Stimulated activated naive B cell treated with anti-CD40 and anti-IgM and Interleukin-4, amounts not matched to agents 10 μg/mL and 1 μg/mL and 100 μg/mL, for 72 hours (primary cell): ENCODE results near the gene ADGRL2.
"Not testable (repeated sequence)": the region's sequence is repeated elsewhere in the genome, so short reads cannot be mapped to it uniquely, and the experiment has no call there.

Experiments
- ATAC-seq, 2 donors: fragments of 150-1000 bp; cut with Tn5 transposase; replicated peaks; 2 replicates each; pipeline ENCODE4 v1.10.0; 2021; ENCODE audit warnings: moderate library complexity in 1 of 2
- DNase-seq: peaks from one replicate; pipeline ENCODE4 v3.0.0; 2021
- H3K27ac Mint-ChIP-seq: one replicate; pipeline ENCODE4 v1.8.0; 2022; ENCODE audit warnings: mild to moderate bottlenecking, mixed read lengths
- H3K27me3 Mint-ChIP-seq, 2 donors: one replicate each; pipeline ENCODE4 v1.8.0; 2022; ENCODE audit warnings: mixed read lengths in 2 of 2
- H3K36me3 Mint-ChIP-seq, 2 donors: one replicate each; pipeline ENCODE4 v1.8.0; 2022; ENCODE audit warnings: mixed read lengths in 2 of 2, mild to moderate bottlenecking in 1 of 2
- H3K4me1 Mint-ChIP-seq, 2 donors: one replicate each; pipeline ENCODE4 v1.8.0; 2022; ENCODE audit warnings: mixed read lengths in 2 of 2, mild to moderate bottlenecking in 1 of 2
- H3K4me3 Mint-ChIP-seq, 2 donors: one replicate each; pipeline ENCODE4 v1.8.0; 2022; ENCODE audit warnings: mild to moderate bottlenecking in 2 of 2, mixed read lengths in 2 of 2, moderate library complexity in 1 of 2
- H3K9me3 Mint-ChIP-seq, 2 donors: one replicate each; pipeline ENCODE4 v1.8.0; 2022; ENCODE audit warnings: mixed read lengths in 2 of 2, mild to moderate bottlenecking in 1 of 2

Gene ADGRL2

GRCh38 chr1:81848880-81849682 lies 48.3 kb downstream of the ADGRL2 start:
- ATAC-seq: no peak
- no peak overlapping the region for H3K27ac Mint-ChIP-seq
- no peaks in the 10 kb centered on the region for H3K27me3 Mint-ChIP-seq
- no peak overlapping the region for H3K4me3 Mint-ChIP-seq
- H3K4me1 Mint-ChIP-seq: no peaks in the 10 kb centered on the region
- H3K9me3 Mint-ChIP-seq: no peaks in the 10 kb centered on the region
- no peak for DNase-seq
- no peaks in the 10 kb centered on the region for H3K36me3 Mint-ChIP-seq

GRCh38 chr1:81850031-81850430 lies 49.3 kb downstream of the ADGRL2 start:
- Mint-ChIP-seq H3K4me1 (no peaks in the 10 kb centered on the region), H3K27ac (no peak overlapping the region), H3K9me3 (no peaks in the 10 kb centered on the region), H3K4me3 (no peak overlapping the region), H3K36me3 (no peaks in the 10 kb centered on the region), H3K27me3 (no peaks in the 10 kb centered on the region)
- ATAC-seq (no peak), DNase-seq (no peak)

- Mint-ChIP-seq H3K36me3 (no peaks in the 10 kb centered on the region), H3K27ac (no peak overlapping the region), H3K27me3 (no peaks in the 10 kb centered on the region), H3K4me1 (no peaks in the 10 kb centered on the region), H3K4me3 (no peak overlapping the region), H3K9me3 (no peaks in the 10 kb centered on the region)
- no peak for DNase-seq
- no peak for ATAC-seq
These were observed 49.8 kb downstream of the ADGRL2 start for GRCh38 chr1:81850495-81850894.

GRCh38 chr1:81851217-81851616 lies 50.5 kb downstream of the ADGRL2 start:
- H3K27me3 Mint-ChIP-seq: no peaks in the 10 kb centered on the region
- no peaks in the 10 kb centered on the region for H3K36me3 Mint-ChIP-seq
- DNase-seq (no peak), ATAC-seq (no peak)
- H3K4me1 Mint-ChIP-seq: no peaks in the 10 kb centered on the region
- no peak overlapping the region for H3K4me3 Mint-ChIP-seq
- H3K27ac Mint-ChIP-seq: no peak overlapping the region
- no peaks in the 10 kb centered on the region for H3K9me3 Mint-ChIP-seq

- DNase-seq (no peak), ATAC-seq (no peak)
- Mint-ChIP-seq H3K27ac (no peak overlapping the region), H3K36me3 (no peaks in the 10 kb centered on the region), H3K9me3 (no peaks in the 10 kb centered on the region), H3K27me3 (no peaks in the 10 kb centered on the region), H3K4me3 (no peak overlapping the region), H3K4me1 (no peaks in the 10 kb centered on the region)
These were observed 52.2 kb downstream of the ADGRL2 start for GRCh38 chr1:81852961-81853360.

GRCh38 chr1:81867235-81867634 lies 66.5 kb downstream of the ADGRL2 start:
- Mint-ChIP-seq H3K27me3 (no peaks in the 10 kb centered on the region), H3K9me3 (peaks cover 0 to 2% of the 10 kb centered on the region in 2 donors)
- ATAC-seq: no peak

GRCh38 chr1:81869307-81869706 lies 68.6 kb downstream of the ADGRL2 start:
- no peaks in the 10 kb centered on the region for H3K4me1 Mint-ChIP-seq
- no peak for ATAC-seq
- no peak for DNase-seq
- no peaks in the 10 kb centered on the region for H3K27me3 Mint-ChIP-seq
- H3K36me3 Mint-ChIP-seq: no peaks in the 10 kb centered on the region
- H3K9me3 Mint-ChIP-seq: peaks cover 0 to 2% of the 10 kb centered on the region in 2 donors
- no peak overlapping the region for H3K4me3 Mint-ChIP-seq
- no peak overlapping the region for H3K27ac Mint-ChIP-seq

More at GRCh38 chr1:81867235-81867634, 66.5 kb downstream of the ADGRL2 start:
- no peak for DNase-seq
- H3K27ac Mint-ChIP-seq: no peak overlapping the region
- H3K4me1 Mint-ChIP-seq: no peaks in the 10 kb centered on the region
- no peak overlapping the region for H3K4me3 Mint-ChIP-seq
- no peaks in the 10 kb centered on the region for H3K36me3 Mint-ChIP-seq

- not testable (repeated sequence) for ATAC-seq, DNase-seq, H3K27ac Mint-ChIP-seq, H3K4me3 Mint-ChIP-seq, H3K36me3 Mint-ChIP-seq, H3K9me3 Mint-ChIP-seq, H3K27me3 Mint-ChIP-seq, H3K4me1 Mint-ChIP-seq
These were observed 70.4 kb downstream of the ADGRL2 start for GRCh38 chr1:81871091-81871490.

- DNase-seq (no peak), ATAC-seq (no peak)
- no peaks in the 10 kb centered on the region for H3K4me1 Mint-ChIP-seq
- H3K4me3 Mint-ChIP-seq: no peak overlapping the region
- peaks cover 0 to 2% of the 10 kb centered on the region in 2 donors for H3K9me3 Mint-ChIP-seq
- H3K27ac Mint-ChIP-seq: no peak overlapping the region
- H3K36me3 Mint-ChIP-seq: no peaks in the 10 kb centered on the region
- no peaks in the 10 kb centered on the region for H3K27me3 Mint-ChIP-seq
These were observed 73.2 kb downstream of the ADGRL2 start for GRCh38 chr1:81873946-81874345.

- no peak for DNase-seq
- no peaks in the 10 kb centered on the region for H3K4me1 Mint-ChIP-seq
- no peaks in the 10 kb centered on the region for H3K27me3 Mint-ChIP-seq
- peaks cover 0 to 2% of the 10 kb centered on the region in 2 donors for H3K9me3 Mint-ChIP-seq
- no peak for ATAC-seq
- H3K36me3 Mint-ChIP-seq: no peaks in the 10 kb centered on the region
- no peak overlapping the region for H3K4me3 Mint-ChIP-seq
- no peak overlapping the region for H3K27ac Mint-ChIP-seq
These were observed 73.7 kb downstream of the ADGRL2 start for GRCh38 chr1:81874461-81874860.

GRCh38 chr1:81874940-81875339 lies 74.2 kb downstream of the ADGRL2 start:
- ATAC-seq: no peak
- no peak for DNase-seq
- Mint-ChIP-seq H3K36me3 (no peaks in the 10 kb centered on the region), H3K9me3 (peaks cover 0 to 2% of the 10 kb centered on the region in 2 donors), H3K27ac (no peak overlapping the region), H3K4me3 (no peak overlapping the region), H3K4me1 (no peaks in the 10 kb centered on the region), H3K27me3 (no peaks in the 10 kb centered on the region)

GRCh38 chr1:81876901-81877733 lies 76.4 kb downstream of the ADGRL2 start:
- Mint-ChIP-seq H3K9me3 (peaks cover 0 to 2% of the 10 kb centered on the region in 2 donors), H3K36me3 (no peaks in the 10 kb centered on the region), H3K4me1 (no peaks in the 10 kb centered on the region), H3K4me3 (no peak overlapping the region), H3K27me3 (no peaks in the 10 kb centered on the region), H3K27ac (no peak overlapping the region)
- ATAC-seq (no peak), DNase-seq (no peak)

- Mint-ChIP-seq H3K36me3 (no peaks in the 10 kb centered on the region), H3K4me3 (no peak overlapping the region), H3K27ac (no peak overlapping the region), H3K27me3 (no peaks in the 10 kb centered on the region), H3K9me3 (peaks cover 0 to 2% of the 10 kb centered on the region in 2 donors), H3K4me1 (no peaks in the 10 kb centered on the region)
- no peak for DNase-seq
- ATAC-seq: no peak
These were observed 77.2 kb downstream of the ADGRL2 start for GRCh38 chr1:81877940-81878339.

- no peak overlapping the region for H3K4me3 Mint-ChIP-seq
- H3K9me3 Mint-ChIP-seq: peaks cover 0 to 2% of the 10 kb centered on the region in 2 donors
- H3K36me3 Mint-ChIP-seq: no peaks in the 10 kb centered on the region
- ATAC-seq (no peak), DNase-seq (no peak)
- H3K4me1 Mint-ChIP-seq: no peaks in the 10 kb centered on the region
- no peak overlapping the region for H3K27ac Mint-ChIP-seq
- no peaks in the 10 kb centered on the region for H3K27me3 Mint-ChIP-seq
These were observed 77.8 kb downstream of the ADGRL2 start for GRCh38 chr1:81878538-81878937.

- H3K27me3 Mint-ChIP-seq: no peaks in the 10 kb centered on the region
- no peaks in the 10 kb centered on the region for H3K4me1 Mint-ChIP-seq
- no peak for DNase-seq
- ATAC-seq: no peak
- H3K27ac Mint-ChIP-seq: no peak overlapping the region
- no peak overlapping the region for H3K4me3 Mint-ChIP-seq
- peaks cover 0 to 2% of the 10 kb centered on the region in 2 donors for H3K9me3 Mint-ChIP-seq
- H3K36me3 Mint-ChIP-seq: no peaks in the 10 kb centered on the region
These were observed 80.0 kb downstream of the ADGRL2 start for GRCh38 chr1:81880781-81881180.
